Type B pancreatic cell (in vitro differentiated cells): ENCODE measurements around the gene RTN4. TPM values are rescaled to one million over a fixed set of nuclear protein-coding genes. Genes with fewer than 3 reads are reported as not detected.
"Not testable (repeated sequence)": the region's sequence is repeated elsewhere in the genome, so short reads cannot be mapped to it uniquely, and the experiment has no call there.

ENCODE experiments used
- DNase-seq: peaks from one replicate; pipeline ENCODE4 v3.0.0; 2021; ENCODE audit warnings: mixed read lengths; ENCODE audit not compliant: unreplicated experiment; ENCODE audit errors: extremely low spot score
- H3K27ac Mint-ChIP-seq: 2 replicates; pipeline ENCODE4 v1.8.0; 2021; ENCODE audit warnings: mild to moderate bottlenecking, mixed read lengths
- H3K27me3 Mint-ChIP-seq: 2 replicates; pipeline ENCODE4 v1.8.0; 2021; ENCODE audit warnings: mixed read lengths
- H3K36me3 Mint-ChIP-seq: 2 replicates; pipeline ENCODE4 v1.8.0; 2021; ENCODE audit warnings: mixed read lengths
- H3K4me1 Mint-ChIP-seq: one replicate; pipeline ENCODE4 v1.8.0; 2021; ENCODE audit warnings: mixed read lengths; ENCODE audit not compliant: unreplicated experiment
- H3K4me3 Mint-ChIP-seq: 2 replicates; pipeline ENCODE4 v1.8.0; 2021; ENCODE audit warnings: mild to moderate bottlenecking, mixed read lengths
- H3K9me3 Mint-ChIP-seq: 2 replicates; pipeline ENCODE4 v1.8.0; 2021; ENCODE audit warnings: mixed read lengths
- CTCF ChIP-seq: fragments of 200-600 bp; sonication (generic); conservative IDR thresholded peaks from 2 replicates; pipeline ENCODE4 v1.5.0; 2021; ENCODE audit warnings: antibody characterized with exemption, mild to moderate bottlenecking
- total RNA-seq: library from RNA; stranded (reverse); gene quantifications from 2 replicates; pipeline ENCODE4 v1.2.1, GENCODE V29; 2021; ENCODE audit warnings: low replicate concordance

RTN4 gene
- total RNA-seq, 1 donor from 2014 or later, result 187 TPM

- Mint-ChIP-seq H3K4me1 (peaks cover 9% of the 10 kb centered on the region), H3K4me3 (no peak overlapping the region), H3K27ac (no peak overlapping the region), H3K27me3 (no peaks in the 10 kb centered on the region), H3K36me3 (no peaks in the 10 kb centered on the region), H3K9me3 (no peaks in the 10 kb centered on the region)
- DNase-seq, result no peak
- TF ChIP-seq CTCF, result no peak
These were observed 4.0 kb upstream of the RTN4 start for GRCh38 chr2:55054106-55054875.

- H3K4me1 Mint-ChIP-seq, H3K36me3 Mint-ChIP-seq, H3K27me3 Mint-ChIP-seq, H3K27ac Mint-ChIP-seq, H3K9me3 Mint-ChIP-seq, H3K4me3 Mint-ChIP-seq, DNase-seq: not testable (repeated sequence)
These were observed 3.0 kb upstream of the RTN4 start for GRCh38 chr2:55053225-55053624.

GRCh38 chr2:55052129-55053061, 2.1 kb upstream of the RTN4 start:
- peaks cover 15% of the 10 kb centered on the region for H3K4me1 Mint-ChIP-seq
- no peak overlapping the region for H3K27ac Mint-ChIP-seq
- DNase-seq, result no peak
- TF ChIP-seq CTCF, result no peak
- no peaks in the 10 kb centered on the region for H3K27me3 Mint-ChIP-seq
- H3K9me3 Mint-ChIP-seq, result no peaks in the 10 kb centered on the region
- peak overlapping the region; percentile 35 for H3K4me3 Mint-ChIP-seq
- H3K36me3 Mint-ChIP-seq, result no peaks in the 10 kb centered on the region

GRCh38 chr2:55051026-55051866, 995 bp upstream of the RTN4 start:
- H3K27ac Mint-ChIP-seq, result peak overlapping the region; percentile 99
- H3K4me3 Mint-ChIP-seq, result peak overlapping the region; percentile 98
- TF ChIP-seq CTCF, result no peak
- no peaks in the 10 kb centered on the region for H3K36me3 Mint-ChIP-seq
- no peaks in the 10 kb centered on the region for H3K27me3 Mint-ChIP-seq
- H3K9me3 Mint-ChIP-seq, result no peaks in the 10 kb centered on the region
- no peak for DNase-seq
- H3K4me1 Mint-ChIP-seq, result peaks cover 26% of the 10 kb centered on the region

- H3K9me3 Mint-ChIP-seq, result no peaks in the 10 kb centered on the region
- no peak for TF ChIP-seq CTCF
- no peak for DNase-seq
- H3K36me3 Mint-ChIP-seq, result no peaks in the 10 kb centered on the region
- peak overlapping the region; percentile 99 for H3K27ac Mint-ChIP-seq
- peaks cover 38% of the 10 kb centered on the region for H3K4me1 Mint-ChIP-seq
- no peaks in the 10 kb centered on the region for H3K27me3 Mint-ChIP-seq
- H3K4me3 Mint-ChIP-seq, result peak overlapping the region; percentile 98
These were observed 491 bp downstream of the RTN4 start for GRCh38 chr2:55049821-55050099.
